K562 (cell line): ENCODE measurements around the gene ZNF146.

ENCODE experiments used
- ATF3 ChIP-seq, 2 experiments: fragments of 450-650 bp in 1 of 2; sonication (generic) in 1 of 2; formaldehyde crosslinking in 1 of 2; IDR thresholded peaks in 1 of 2; conservative IDR thresholded peaks in 1 of 2; 2 replicates each; pipeline versions ENCODE4 v1.6.1 to v1.8.1; 2016 to 2023; ENCODE audit warnings: mild to moderate bottlenecking in 2 of 2, moderate library complexity in 2 of 2, inconsistent platforms in 1 of 2, missing genetic modification reagents in 1 of 2
- BRCA1 ChIP-seq, 2 experiments: fragments of 450-650 bp in 1 of 2; sonication (generic) in 1 of 2; formaldehyde crosslinking in 1 of 2; IDR thresholded peaks; 2 replicates each; pipeline versions ENCODE4 v1.5.0 to v1.6.1; 2017 to 2020; ENCODE audit warnings: mild to moderate bottlenecking in 1 of 2, missing genetic modification reagents in 1 of 2
- FOXJ3 ChIP-seq: sonication (generic); formaldehyde crosslinking; IDR thresholded peaks from 2 replicates; pipeline ENCODE4 v1.4.0; 2020; ENCODE audit warnings: mild to moderate bottlenecking, missing genetic modification reagents
- ILF3 ChIP-seq: fragments of 450-650 bp; IDR thresholded peaks from 2 replicates; pipeline ENCODE4 v1.6.1; 2018; ENCODE audit warnings: antibody characterized with exemption, mild to moderate bottlenecking, moderate library complexity, borderline replicate concordance
- JUNB ChIP-seq: fragments of 450-650 bp; formaldehyde crosslinking; conservative IDR thresholded peaks from 2 replicates; pipeline ENCODE4 v1.4.0; 2020; ENCODE audit warnings: mild to moderate bottlenecking
- NKRF ChIP-seq: fragments of 450-650 bp; IDR thresholded peaks from 2 replicates; pipeline ENCODE4 v1.6.1; 2016; ENCODE audit warnings: borderline replicate concordance
- PCBP1 ChIP-seq: fragments of 200-400 bp; formaldehyde crosslinking; IDR thresholded peaks from 2 replicates; pipeline ENCODE4 v1.6.1; 2018; ENCODE audit warnings: mild to moderate bottlenecking, low read depth, low read length; ENCODE audit not compliant: poor library complexity, severe bottlenecking
- POLR2A ChIP-seq: fragments of 450-650 bp; conservative IDR thresholded peaks from 2 replicates; pipeline ENCODE4 v1.6.1; 2016
- POLR2AphosphoS5 ChIP-seq: IDR thresholded peaks from 2 replicates; pipeline ENCODE4 v1.6.1; 2011; ENCODE audit warnings: mild to moderate bottlenecking, low read depth, low read length, moderate library complexity; ENCODE audit not compliant: control insufficient read depth, insufficient read depth

- TF ChIP-seq JUNB (CRISPR knock-in tag) (no peak), ATF3 (IDR thresholded peaks at IDR 0.05) (no peak), ATF3 (CRISPR knock-in tag; conservative IDR thresholded peaks at IDR 0.05) (no peak), POLR2A (no peak), ILF3 (no peak), FOXJ3 (CRISPR knock-in tag) (no peak), BRCA1 (IDR thresholded peaks at IDR 0.05) (no peak), BRCA1 (CRISPR knock-in tag; IDR thresholded peaks at IDR 0.05) (no peak), NKRF (no peak), PCBP1 (no peak), POLR2AphosphoS5 (no peak)
Observed at GRCh38 chr19:36255316-36255715, 40.4 kb downstream of the ZNF146 start.
